GM18508 (cell line): ENCODE results near the gene COL26A1.
"Not testable (repeated sequence)": the region's sequence is repeated elsewhere in the genome, so short reads cannot be mapped to it uniquely, and the experiment has no call there.

Experiments
- ATAC-seq: cut with Tn5 transposase; IDR thresholded peaks from one replicate; pipeline ENCODE4 v1.9.1; 2021; ENCODE audit warnings: moderate number of reproducible peaks; ENCODE audit not compliant: insufficient read depth, unreplicated experiment

Gene COL26A1

GRCh38 chr7:101588131-101588935 lies 225.7 kb downstream of the COL26A1 start:
- no peak for ATAC-seq

- ATAC-seq, result no peak
Measured at GRCh38 chr7:101589052-101589451, 226.4 kb downstream of the COL26A1 start.

DNA sequence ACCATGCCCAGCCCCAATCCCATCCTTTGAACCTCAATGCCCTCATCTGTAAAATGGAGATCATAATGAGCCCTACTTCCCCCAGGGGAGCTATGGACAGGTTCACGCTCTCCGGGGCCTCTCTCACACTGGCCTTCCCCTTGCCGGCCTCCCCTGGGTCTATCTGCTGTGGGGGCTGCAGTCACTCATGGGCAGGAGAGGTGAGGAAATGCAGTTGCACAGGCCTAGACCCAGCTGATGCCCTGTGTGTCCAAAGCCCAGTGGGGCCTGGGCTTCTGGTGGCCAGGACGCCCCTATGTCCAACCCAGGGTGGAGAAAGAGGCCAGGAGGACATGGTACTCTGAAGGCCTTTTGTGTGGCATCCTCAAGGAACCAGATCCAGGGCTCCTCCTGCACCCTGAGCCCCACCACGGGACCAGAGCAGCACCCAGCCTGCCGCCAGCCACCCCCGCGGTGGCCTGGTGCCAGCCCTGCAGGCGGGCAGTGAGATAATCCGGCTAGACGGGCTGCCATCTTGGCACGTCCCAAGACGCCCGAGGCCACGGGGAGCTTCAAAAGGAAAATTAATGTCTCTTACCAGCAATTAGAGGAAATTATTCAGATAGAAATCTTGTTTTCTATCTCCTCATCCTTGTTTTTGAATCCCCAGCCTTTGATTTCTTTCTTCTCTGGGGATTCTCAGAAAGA lies 227.4 kb downstream of the COL26A1 start:
- no peak for ATAC-seq

- ATAC-seq, result no peak
Measured at GRCh38 chr7:101590663-101591435, 228.2 kb downstream of the COL26A1 start.

DNA sequence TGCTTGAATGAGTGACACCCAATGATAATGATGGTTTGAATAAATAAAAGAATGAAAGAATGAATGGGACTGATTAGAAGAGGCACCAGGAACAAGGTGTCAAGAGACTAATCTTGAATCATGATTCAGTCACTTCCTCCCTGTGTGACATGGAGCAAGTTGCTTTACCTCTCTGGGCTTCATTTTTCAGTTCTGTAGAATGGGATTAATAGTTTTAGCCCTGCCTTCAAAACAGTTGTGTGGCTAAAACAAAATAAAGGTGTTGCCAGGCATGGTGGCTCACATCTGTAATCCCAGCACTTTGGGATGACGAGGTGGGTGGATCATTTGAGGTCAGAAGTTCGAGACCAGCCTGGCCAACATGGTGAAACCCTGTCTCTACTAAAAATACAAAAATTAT lies 228.8 kb downstream of the COL26A1 start:
- no peak for ATAC-seq

DNA sequence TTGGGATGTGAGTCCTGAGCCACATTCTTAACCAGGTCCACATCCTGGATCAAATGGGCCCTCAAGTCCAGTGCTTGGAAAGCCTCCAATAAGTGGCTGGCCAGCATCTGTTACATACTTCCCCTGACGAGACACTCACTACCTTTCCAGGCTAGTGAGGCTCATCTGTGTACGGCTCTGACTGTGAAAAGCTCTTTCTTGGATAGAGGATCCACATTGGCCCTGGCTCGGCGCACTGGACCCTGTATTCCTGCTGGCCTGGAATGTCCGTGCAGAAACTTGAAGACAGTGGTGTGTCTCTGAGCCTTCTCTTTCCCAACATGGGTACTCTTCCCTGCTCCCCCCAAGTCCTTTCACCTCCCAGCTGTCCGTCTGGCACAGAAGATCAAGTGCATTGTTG lies 230.9 kb downstream of the COL26A1 start:
- ATAC-seq, result no peak

GRCh38 chr7:101594790-101595189 lies 232.1 kb downstream of the COL26A1 start:
- no peak for ATAC-seq

GRCh38 chr7:101595246-101595645 lies 232.6 kb downstream of the COL26A1 start:
- no peak for ATAC-seq

GRCh38 chr7:101595766-101596537 lies 233.3 kb downstream of the COL26A1 start:
- no peak for ATAC-seq

DNA sequence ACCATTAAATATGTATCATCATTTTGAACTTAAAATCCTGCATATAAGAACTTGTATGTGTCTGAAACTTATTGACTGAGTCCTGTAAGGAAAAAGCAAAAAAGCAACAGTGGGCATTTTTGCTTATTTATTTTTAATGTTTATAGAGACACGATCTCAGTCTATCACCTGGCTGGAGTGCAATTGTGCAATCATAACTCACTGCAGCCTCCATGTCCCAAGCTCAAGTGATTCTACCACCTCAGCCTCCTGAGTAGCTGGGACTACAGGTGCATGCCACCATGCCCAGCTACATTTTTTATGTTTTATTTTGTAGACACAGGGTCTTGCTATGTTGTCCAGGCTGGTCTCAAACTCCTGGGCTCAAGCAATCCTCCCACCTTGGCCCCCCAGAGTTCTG lies 234.2 kb downstream of the COL26A1 start:
- no peak for ATAC-seq

GRCh38 chr7:101597941-101598340 lies 235.3 kb downstream of the COL26A1 start:
- no peak for ATAC-seq

- no peak for ATAC-seq
Measured at GRCh38 chr7:101598422-101598985, 235.8 kb downstream of the COL26A1 start.

- no peak for ATAC-seq
Measured at GRCh38 chr7:101598986-101599771, 236.5 kb downstream of the COL26A1 start.

DNA sequence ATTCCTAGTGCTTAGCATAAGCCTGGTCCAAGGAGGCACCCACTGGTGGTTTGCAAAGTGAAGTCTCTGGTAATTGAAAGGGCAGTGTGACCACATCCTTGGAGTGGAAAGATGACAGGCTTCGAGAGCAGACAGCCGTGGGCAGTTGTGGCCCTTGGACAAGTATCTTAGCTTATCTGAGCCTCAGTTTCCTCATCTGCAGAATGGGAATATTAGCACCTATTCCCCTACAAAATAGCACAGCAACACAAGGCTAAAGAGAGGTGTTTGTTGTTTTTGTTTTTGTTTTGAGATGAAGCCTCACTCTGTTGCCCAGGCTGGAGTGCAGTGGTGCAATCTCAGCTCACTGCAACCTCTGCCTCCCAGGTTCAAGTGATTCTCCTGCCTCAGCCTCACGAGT lies 237.1 kb downstream of the COL26A1 start:
- no peak for ATAC-seq

DNA sequence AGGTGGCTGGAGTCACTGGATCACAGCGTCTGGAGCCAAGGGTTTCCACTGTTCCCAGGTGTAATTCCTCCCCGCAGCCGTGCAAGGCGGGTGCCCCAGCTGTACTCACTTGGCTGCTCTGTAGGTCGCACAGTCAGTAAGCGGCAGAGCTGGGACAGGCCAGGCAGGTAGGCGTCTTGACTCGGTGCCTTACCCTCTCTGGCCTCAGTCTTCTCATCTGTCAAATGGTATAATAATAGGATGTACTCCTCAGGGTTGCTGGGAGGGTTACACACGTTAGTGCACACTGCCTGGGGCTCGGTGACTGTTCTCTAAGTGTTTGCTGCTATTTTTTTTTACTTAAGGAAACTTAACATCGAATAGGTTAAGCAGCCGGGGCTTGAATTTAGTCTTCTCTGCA lies 239.4 kb downstream of the COL26A1 start:
- ATAC-seq, result no peak

GRCh38 chr7:101602484-101603241 lies 240.0 kb downstream of the COL26A1 start:
- ATAC-seq, result no peak

DNA sequence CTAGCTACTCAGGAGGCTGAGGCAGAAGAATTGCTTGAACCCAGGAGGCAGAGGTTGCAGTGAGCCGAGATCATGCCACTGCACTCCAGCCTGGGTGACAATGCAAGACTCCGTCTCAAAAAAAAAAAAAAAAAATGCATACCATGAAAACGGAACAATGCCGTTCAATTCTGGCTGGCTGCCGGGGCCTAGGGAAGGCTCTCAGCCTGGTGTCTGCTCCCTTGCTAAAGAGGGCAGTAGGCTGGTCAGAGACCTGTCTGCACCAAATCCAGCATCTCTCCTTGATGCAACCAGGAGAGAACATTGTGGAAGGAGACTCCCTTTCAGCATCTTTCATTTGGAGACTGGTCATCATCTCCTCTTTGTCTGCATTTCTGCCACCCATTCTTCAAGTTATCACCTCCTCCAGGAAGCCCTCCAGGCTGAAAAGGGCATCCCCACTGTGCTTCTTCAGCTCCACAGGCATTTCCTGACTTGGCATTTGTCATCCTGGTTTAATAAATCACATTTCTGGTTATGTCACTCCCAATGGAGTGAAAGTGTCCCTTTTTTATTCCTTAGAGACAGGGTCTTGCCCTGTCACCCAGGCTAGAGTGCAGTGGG lies 241.8 kb downstream of the COL26A1 start:
- ATAC-seq, result no peak

GRCh38 chr7:101604934-101605332 lies 242.3 kb downstream of the COL26A1 start:
- ATAC-seq, result not testable (repeated sequence)
